ENCODE results near the gene WDR72. TPM values are rescaled to one million over a fixed set of nuclear protein-coding genes. Genes with fewer than 3 reads are reported as not detected.

The WDR72 gene
- total RNA-seq, 1 donor from 2014 or later = 10.7 TPM

Other genes starting within 250 kb of the WDR72 start
- gene UNC13C, start 218.8 kb upstream of the WDR72 start, total RNA-seq = 1.6 TPM

Data from mucosa of gallbladder (tissue), 1 donor.